AG04449 (cell line): ENCODE results near the gene PTPN13.

Experiments
- CTCF ChIA-PET: fragments of 350-600 bp; formaldehyde crosslinking; extraction: SDS; loops from one replicate; lab custom pipeline; 2021; ENCODE audit warnings: antibody characterized with exemption; lab: Yijun Ruan, JAX
- POLR2A ChIA-PET: fragments of 400-600, 350-600 bp; formaldehyde crosslinking; extraction: SDS; loops from one replicate; lab custom pipeline; 2020; ENCODE audit warnings: antibody characterized with exemption, inconsistent platforms; lab: Yijun Ruan, JAX
- DNase-seq: peaks from one replicate; pipeline ENCODE4 v3.0.0-alpha.2; 2010; ENCODE audit warnings: low read depth, low spot score
- H3K4me3 ChIP-seq: 2 replicates; pipeline ENCODE4 v1.5.1; 2011; ENCODE audit warnings: low read depth, mild to moderate bottlenecking, control low read depth, low read length
- CTCF ChIP-seq: IDR thresholded peaks from one replicate; pipeline ENCODE4 v1.5.1; 2011; ENCODE audit warnings: mild to moderate bottlenecking, moderate library complexity, low read length, control low read depth, inconsistent platforms; ENCODE audit not compliant: insufficient read depth; ENCODE audit errors: missing control alignments

Gene PTPN13

GRCh38 chr4:86857341-86858052 lies 263.4 kb downstream of the PTPN13 start:
- no peak for DNase-seq
- no peak for TF ChIP-seq CTCF
- POLR2A ChIA-PET = no interaction called here
- CTCF ChIA-PET = interaction anchor here (1.2 kb wide), 1 partner anchor 362 kb away, joined by 3 read pairs; no protein-coding TSS in a partner anchor
- no peak overlapping the region for H3K4me3 ChIP-seq
